Activated naive CD8-positive, alpha-beta T cell treated with anti-CD3 and anti-CD28 coated beads, Interleukin-2, amount 50 U/mL, for 24 hours (primary cell): ENCODE results near the gene CD164.

Source experiments
- ATAC-seq: fragments of 150-1000 bp; cut with Tn5 transposase; one replicate; pipeline ENCODE4 v1.10.0; 2021
- DNase-seq: peaks from one replicate; pipeline ENCODE4 v3.0.0; 2021
- H3K27ac Mint-ChIP-seq: one replicate; pipeline ENCODE4 v1.8.0; 2021; ENCODE audit warnings: mild to moderate bottlenecking, mixed read lengths
- H3K27me3 Mint-ChIP-seq: one replicate; pipeline ENCODE4 v1.8.0; 2021; ENCODE audit warnings: mixed read lengths
- H3K36me3 Mint-ChIP-seq: one replicate; pipeline ENCODE4 v1.8.0; 2021; ENCODE audit warnings: low read depth, mixed read lengths
- H3K4me1 Mint-ChIP-seq: one replicate; pipeline ENCODE4 v1.8.0; 2021; ENCODE audit warnings: mixed read lengths
- H3K4me3 Mint-ChIP-seq: one replicate; pipeline ENCODE4 v1.8.0; 2021; ENCODE audit warnings: mild to moderate bottlenecking, moderate library complexity, mixed read lengths
- H3K9me3 Mint-ChIP-seq: one replicate; pipeline ENCODE4 v1.8.0; 2021; ENCODE audit warnings: mixed read lengths

CD164 gene

GRCh38 chr6:109381747-109382575 is at the start of gene CD164:
CD164 (minus strand) TSS chr6:109382467; CDS start chr6:109382378, 89 bp downstream.
- H3K4me3 Mint-ChIP-seq = peak within 1 kb of the TSS; percentile 85
- H3K9me3 Mint-ChIP-seq = no peaks in the 10 kb centered on the region
- peak; percentile 94 for DNase-seq
- peak within 1 kb of the TSS; percentile 99 for H3K27ac Mint-ChIP-seq
- ATAC-seq = peak; percentile 56
- peaks cover 51% of the 10 kb centered on the region for H3K4me1 Mint-ChIP-seq
- no peaks in the 10 kb centered on the region for H3K27me3 Mint-ChIP-seq
- H3K36me3 Mint-ChIP-seq = peaks cover 31% of the 10 kb centered on the region

DNA sequence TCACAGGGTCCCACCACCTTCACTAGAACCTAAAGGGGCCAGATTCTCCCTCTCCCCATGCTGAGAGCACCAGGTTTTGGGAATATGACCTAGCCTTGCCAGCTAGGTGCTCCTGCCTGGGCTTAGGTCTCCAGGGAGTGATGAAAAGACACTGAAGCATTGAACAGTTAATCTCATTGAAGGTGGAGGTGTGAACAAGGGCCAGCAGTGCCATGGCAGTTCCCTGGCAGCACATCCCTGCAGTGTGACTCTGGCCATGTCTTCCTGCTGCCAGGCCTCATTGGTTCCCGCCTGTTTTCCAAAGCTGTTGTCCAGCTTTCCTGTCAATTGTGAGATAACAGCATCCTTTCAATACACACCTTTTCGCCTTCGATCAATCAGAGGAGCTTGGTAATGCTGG is 47.2 kb upstream of the CD164 start:
- DNase-seq = no peak
- no peaks in the 10 kb centered on the region for H3K36me3 Mint-ChIP-seq
- ATAC-seq = no peak
- no peak overlapping the region for H3K4me3 Mint-ChIP-seq
- H3K9me3 Mint-ChIP-seq = no peaks in the 10 kb centered on the region
- no peaks in the 10 kb centered on the region for H3K27me3 Mint-ChIP-seq
- H3K4me1 Mint-ChIP-seq = peaks cover 8% of the 10 kb centered on the region
- H3K27ac Mint-ChIP-seq = no peak overlapping the region

DNA sequence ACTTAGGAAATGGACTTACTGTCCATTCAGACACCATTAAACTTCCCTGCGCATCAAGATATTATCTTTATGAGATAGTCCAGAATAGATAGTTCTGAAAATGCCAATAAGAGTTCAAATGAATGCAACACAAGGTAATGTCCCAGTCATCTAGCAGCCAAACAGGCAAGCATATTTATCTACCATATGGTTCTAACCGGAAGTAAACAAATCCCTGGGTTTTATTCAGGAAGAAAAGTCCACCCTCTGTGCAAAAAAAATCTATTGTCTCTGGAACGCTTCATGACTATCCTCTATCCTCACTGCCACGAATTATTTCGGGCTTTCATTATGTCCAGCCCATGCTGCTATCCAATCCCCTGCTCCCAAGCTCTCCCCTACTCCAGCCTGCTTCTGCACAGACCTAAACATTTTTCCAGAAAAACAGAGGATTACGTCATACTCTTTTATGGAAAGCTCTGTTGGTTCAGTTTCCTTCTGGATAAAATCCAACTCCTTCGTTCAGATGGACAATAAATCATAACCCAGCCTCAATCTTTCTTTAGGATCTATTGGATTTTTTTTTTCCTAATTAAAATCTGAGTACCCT is 46.7 kb upstream of the CD164 start:
- H3K9me3 Mint-ChIP-seq = no peaks in the 10 kb centered on the region
- no peaks in the 10 kb centered on the region for H3K27me3 Mint-ChIP-seq
- no peak for DNase-seq
- H3K36me3 Mint-ChIP-seq = no peaks in the 10 kb centered on the region
- H3K4me1 Mint-ChIP-seq = peaks cover 8% of the 10 kb centered on the region
- H3K4me3 Mint-ChIP-seq = no peak overlapping the region
- ATAC-seq = no peak
- no peak overlapping the region for H3K27ac Mint-ChIP-seq

GRCh38 chr6:109424946-109425345 is 42.7 kb upstream of the CD164 start:
- Mint-ChIP-seq H3K27me3 (no peaks in the 10 kb centered on the region), H3K4me1 (peaks cover 8% of the 10 kb centered on the region), H3K4me3 (no peak overlapping the region), H3K9me3 (no peaks in the 10 kb centered on the region), H3K27ac (no peak overlapping the region), H3K36me3 (no peaks in the 10 kb centered on the region)
- no peak for DNase-seq
- ATAC-seq = no peak

DNA sequence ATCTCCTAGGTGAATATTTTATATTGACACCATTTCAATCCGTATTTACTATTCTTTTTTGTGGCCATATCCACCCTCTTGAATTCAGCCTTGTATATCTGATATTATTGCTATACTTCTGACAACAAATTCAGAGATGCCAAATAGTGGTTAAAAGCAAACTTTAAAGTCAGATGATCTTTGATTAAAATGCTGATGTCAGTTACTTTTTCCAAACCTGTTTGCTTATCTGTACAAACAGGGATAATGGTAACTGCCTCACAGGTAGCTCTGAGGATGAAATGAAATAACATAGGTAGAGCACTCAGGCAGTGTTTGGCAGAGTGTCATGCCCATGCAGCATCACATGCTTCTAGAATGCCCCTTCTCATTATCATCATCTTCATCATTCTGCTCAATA is 38.9 kb upstream of the CD164 start:
- Mint-ChIP-seq H3K27ac (no peak overlapping the region), H3K9me3 (no peaks in the 10 kb centered on the region), H3K4me3 (no peak overlapping the region), H3K27me3 (no peaks in the 10 kb centered on the region), H3K4me1 (peaks cover 7% of the 10 kb centered on the region), H3K36me3 (no peaks in the 10 kb centered on the region)
- no peak for ATAC-seq
- DNase-seq = no peak

DNA sequence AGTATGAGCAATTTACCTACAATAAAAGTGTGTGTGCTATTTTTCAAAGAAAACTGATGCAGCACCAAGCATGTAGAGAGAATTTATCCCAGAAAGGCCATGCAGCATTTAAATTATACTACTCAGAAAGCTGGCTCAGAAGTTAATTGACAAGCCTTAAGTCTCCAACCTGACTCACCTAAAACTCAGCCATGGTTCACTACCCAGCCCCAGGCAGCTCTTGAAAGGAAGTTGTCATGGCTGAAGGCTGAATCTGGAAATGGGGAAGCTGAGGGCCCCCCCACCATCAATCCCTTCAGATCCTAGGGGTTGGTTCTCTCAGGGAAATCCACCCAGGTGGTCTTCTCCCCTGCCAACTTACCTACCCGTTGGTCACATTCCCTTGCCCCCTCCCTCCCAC is 38.5 kb upstream of the CD164 start:
- H3K4me3 Mint-ChIP-seq = no peak overlapping the region
- H3K27ac Mint-ChIP-seq = no peak overlapping the region
- H3K36me3 Mint-ChIP-seq = no peaks in the 10 kb centered on the region
- no peak for ATAC-seq
- peaks cover 3% of the 10 kb centered on the region for H3K4me1 Mint-ChIP-seq
- H3K27me3 Mint-ChIP-seq = no peaks in the 10 kb centered on the region
- H3K9me3 Mint-ChIP-seq = no peaks in the 10 kb centered on the region
- no peak for DNase-seq

- ATAC-seq (no peak), DNase-seq (no peak)
- no peaks in the 10 kb centered on the region for H3K27me3 Mint-ChIP-seq
- no peak overlapping the region for H3K4me3 Mint-ChIP-seq
- H3K27ac Mint-ChIP-seq = no peak overlapping the region
- H3K4me1 Mint-ChIP-seq = no peaks in the 10 kb centered on the region
- no peaks in the 10 kb centered on the region for H3K36me3 Mint-ChIP-seq
- no peaks in the 10 kb centered on the region for H3K9me3 Mint-ChIP-seq
Measured at GRCh38 chr6:109417646-109418045, 35.4 kb upstream of the CD164 start.

- Mint-ChIP-seq H3K27me3 (peaks cover 2% of the 10 kb centered on the region), H3K27ac (no peak overlapping the region), H3K36me3 (no peaks in the 10 kb centered on the region), H3K9me3 (no peaks in the 10 kb centered on the region), H3K4me1 (no peaks in the 10 kb centered on the region), H3K4me3 (no peak overlapping the region)
- ATAC-seq (no peak), DNase-seq (no peak)
Measured at GRCh38 chr6:109411034-109411433, 28.8 kb upstream of the CD164 start.

DNA sequence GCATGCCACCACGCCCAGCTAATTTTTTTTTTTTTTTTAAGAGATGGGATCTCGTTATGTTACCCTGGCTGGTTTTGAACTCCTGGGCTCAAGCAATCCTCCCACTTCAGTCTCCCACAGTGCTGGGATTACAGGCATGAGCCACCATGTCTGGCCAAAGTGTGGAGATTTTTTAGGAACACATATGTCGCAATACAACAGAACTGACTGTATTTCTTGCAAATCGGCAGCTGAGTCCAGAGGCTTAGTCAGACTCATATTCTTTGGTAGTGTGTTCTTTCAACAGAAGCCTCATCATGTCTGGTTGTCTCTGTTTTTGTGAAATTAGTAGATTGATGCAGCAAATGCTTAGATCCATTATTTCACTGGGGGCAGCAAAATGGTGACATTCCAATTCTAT is 23.9 kb upstream of the CD164 start:
- Mint-ChIP-seq H3K27me3 (peaks cover 2% of the 10 kb centered on the region), H3K27ac (no peak overlapping the region), H3K4me3 (no peak overlapping the region), H3K4me1 (no peaks in the 10 kb centered on the region), H3K36me3 (no peaks in the 10 kb centered on the region), H3K9me3 (no peaks in the 10 kb centered on the region)
- DNase-seq = no peak
- no peak for ATAC-seq

DNA sequence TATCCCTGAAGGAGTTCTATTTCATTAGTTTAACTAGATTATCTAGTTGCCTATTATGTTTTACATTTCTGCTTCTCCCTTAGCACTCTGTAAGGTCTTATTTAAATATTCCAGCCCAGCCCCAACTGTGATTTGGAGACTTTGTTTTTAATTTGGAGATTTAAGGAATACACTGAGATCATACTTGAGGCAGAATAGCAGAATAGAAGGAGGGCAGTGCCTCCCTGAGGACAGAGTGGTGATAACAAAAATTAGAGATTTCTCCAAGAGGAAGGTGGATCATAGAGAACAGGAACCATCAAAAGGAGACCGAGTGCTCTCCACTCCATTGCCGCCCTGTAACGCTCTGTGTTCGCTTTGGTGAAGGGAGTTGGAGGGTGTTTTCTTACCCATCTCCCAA is 14.8 kb upstream of the CD164 start:
- DNase-seq (no peak), ATAC-seq (no peak)
- Mint-ChIP-seq H3K27me3 (no peaks in the 10 kb centered on the region), H3K36me3 (no peaks in the 10 kb centered on the region), H3K9me3 (no peaks in the 10 kb centered on the region), H3K4me1 (peaks cover 5% of the 10 kb centered on the region), H3K4me3 (no peak overlapping the region), H3K27ac (no peak overlapping the region)

GRCh38 chr6:109396046-109396718 is 13.9 kb upstream of the CD164 start:
- Mint-ChIP-seq H3K4me1 (peaks cover 9% of the 10 kb centered on the region), H3K4me3 (no peak overlapping the region), H3K27ac (no peak overlapping the region), H3K9me3 (no peaks in the 10 kb centered on the region), H3K27me3 (no peaks in the 10 kb centered on the region), H3K36me3 (no peaks in the 10 kb centered on the region)
- ATAC-seq = no peak
- no peak for DNase-seq

- no peak for DNase-seq
- H3K4me1 Mint-ChIP-seq = peaks cover 16% of the 10 kb centered on the region
- H3K27me3 Mint-ChIP-seq = no peaks in the 10 kb centered on the region
- H3K36me3 Mint-ChIP-seq = no peaks in the 10 kb centered on the region
- H3K27ac Mint-ChIP-seq = no peak overlapping the region
- no peak for ATAC-seq
- no peak overlapping the region for H3K4me3 Mint-ChIP-seq
- H3K9me3 Mint-ChIP-seq = no peaks in the 10 kb centered on the region
Measured at GRCh38 chr6:109393886-109394281, 11.6 kb upstream of the CD164 start.

DNA sequence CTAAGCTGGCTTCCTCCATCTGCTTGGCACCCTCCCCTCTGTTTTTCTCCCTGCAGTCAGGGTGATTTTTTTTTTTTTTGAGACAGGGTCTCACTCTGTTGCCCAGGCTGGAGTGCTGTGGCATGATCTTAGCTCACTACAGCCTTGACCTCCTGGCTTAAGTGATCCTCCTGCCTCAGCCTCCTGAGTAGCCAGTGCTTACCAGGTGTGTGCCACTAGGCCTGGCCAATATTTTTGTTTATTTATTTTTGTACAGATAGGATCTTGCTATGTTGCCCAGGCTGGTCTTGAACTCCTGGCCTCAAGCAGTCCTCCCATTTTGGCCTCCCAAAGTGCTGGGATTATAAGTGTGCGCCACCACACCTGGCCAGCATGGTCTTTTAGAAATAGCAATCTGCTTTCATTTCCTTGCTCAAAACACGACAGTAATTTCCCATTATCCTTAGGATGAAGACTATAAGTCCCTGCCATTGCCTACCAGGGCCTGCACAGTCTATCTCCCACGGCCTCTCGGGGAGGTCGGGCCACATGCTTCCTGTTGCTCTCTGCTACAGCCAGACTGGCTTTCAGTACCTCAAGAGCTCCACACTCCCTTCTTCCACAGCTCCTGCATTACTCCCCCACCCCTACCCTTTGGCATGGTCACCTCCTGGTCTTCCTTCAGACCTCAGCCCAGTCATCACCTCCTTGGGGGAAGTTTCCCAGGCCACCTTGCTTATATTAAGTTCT is 11.1 kb upstream of the CD164 start:
- no peak for ATAC-seq
- DNase-seq = no peak
- Mint-ChIP-seq H3K9me3 (no peaks in the 10 kb centered on the region), H3K27me3 (no peaks in the 10 kb centered on the region), H3K27ac (no peak overlapping the region), H3K4me3 (no peak overlapping the region), H3K36me3 (no peaks in the 10 kb centered on the region), H3K4me1 (peaks cover 16% of the 10 kb centered on the region)

- Mint-ChIP-seq H3K27ac (no peak overlapping the region), H3K9me3 (no peaks in the 10 kb centered on the region), H3K27me3 (no peaks in the 10 kb centered on the region), H3K36me3 (no peaks in the 10 kb centered on the region), H3K4me1 (peaks cover 13% of the 10 kb centered on the region), H3K4me3 (no peak overlapping the region)
- no peak for ATAC-seq
- no peak for DNase-seq
Measured at GRCh38 chr6:109389650-109390274, 7.5 kb upstream of the CD164 start.
